Activated effector memory CD4-positive, alpha-beta T cell treated with Interleukin-2 at 50 U/mL for 16 hours (primary cell): ENCODE data around the gene TCERG1L.

Experiments
- DNase-seq: peaks from one replicate; pipeline ENCODE4 v3.0.0-alpha.2; 2020

The TCERG1L gene

GRCh38 chr10:131267814-131268095 is 43.8 kb downstream of the TCERG1L start:
- DNase-seq: no peak

GRCh38 chr10:131266936-131267813 is 44.3 kb downstream of the TCERG1L start:
- no peak for DNase-seq

- no peak for DNase-seq
Measured at GRCh38 chr10:131264110-131264788, 47.3 kb downstream of the TCERG1L start.

- DNase-seq: no peak
Measured at GRCh38 chr10:131261890-131262475, 49.5 kb downstream of the TCERG1L start.

GRCh38 chr10:131260452-131261211 is 50.9 kb downstream of the TCERG1L start:
- no peak for DNase-seq

GRCh38 chr10:131260031-131260430 is 51.5 kb downstream of the TCERG1L start:
- DNase-seq: no peak

GRCh38 chr10:131259535-131259934 is 52.0 kb downstream of the TCERG1L start:
- no peak for DNase-seq

- DNase-seq: no peak
Measured at GRCh38 chr10:131258256-131258655, 53.3 kb downstream of the TCERG1L start.

- no peak for DNase-seq
Measured at GRCh38 chr10:131257027-131257426, 54.5 kb downstream of the TCERG1L start.

- no peak for DNase-seq
Measured at GRCh38 chr10:131254859-131255252, 56.7 kb downstream of the TCERG1L start.

GRCh38 chr10:131253931-131254858 is 57.3 kb downstream of the TCERG1L start:
- no peak for DNase-seq

GRCh38 chr10:131252567-131253276 is 58.8 kb downstream of the TCERG1L start:
- DNase-seq: no peak

GRCh38 chr10:131251146-131251541 is 60.4 kb downstream of the TCERG1L start:
- DNase-seq: no peak

- no peak for DNase-seq
Measured at GRCh38 chr10:131250454-131251145, 60.9 kb downstream of the TCERG1L start.

- DNase-seq: no peak
Measured at GRCh38 chr10:131249955-131250344, 61.6 kb downstream of the TCERG1L start.

GRCh38 chr10:131249238-131249954 is 62.1 kb downstream of the TCERG1L start:
- no peak for DNase-seq

GRCh38 chr10:131248376-131249165 is 63.0 kb downstream of the TCERG1L start:
- DNase-seq: no peak

- no peak for DNase-seq
Measured at GRCh38 chr10:131247873-131248272, 63.6 kb downstream of the TCERG1L start.

- no peak for DNase-seq
Measured at GRCh38 chr10:131246775-131247174, 64.7 kb downstream of the TCERG1L start.
